VCaP (cell line): Measurements from ENCODE around the gene MOV10L1.
"Not testable (repeated sequence)": the region's sequence is repeated elsewhere in the genome, so short reads cannot be mapped to it uniquely, and the experiment has no call there.

ENCODE experiments used
- H3K27ac ChIP-seq: fragments of 450-650 bp; 2 replicates; pipeline ENCODE4 v1.5.1; 2017
- CTCF ChIP-seq: fragments of 450-650 bp; conservative IDR thresholded peaks from 2 replicates; pipeline ENCODE4 v1.5.1; 2017; ENCODE audit warnings: mild to moderate bottlenecking, moderate library complexity

MOV10L1 gene

GRCh38 chr22:50123119-50123518 is 33.3 kb downstream of the MOV10L1 start:
- H3K27ac ChIP-seq: no peak overlapping the region
- no peak for TF ChIP-seq CTCF

- no peak for TF ChIP-seq CTCF
- no peak overlapping the region for H3K27ac ChIP-seq
These were observed 35.2 kb downstream of the MOV10L1 start for GRCh38 chr22:50125029-50125428.

GRCh38 chr22:50129121-50129736 is 39.4 kb downstream of the MOV10L1 start:
- TF ChIP-seq CTCF: no peak
- 0 out of 2 replicates have a peak overlapping the region, but pooled peaks have one; percentile 20 for H3K27ac ChIP-seq

GRCh38 chr22:50131894-50132293 is 42.1 kb downstream of the MOV10L1 start:
- TF ChIP-seq CTCF: no peak

GRCh38 chr22:50134481-50134880 is 44.7 kb downstream of the MOV10L1 start:
- no peak overlapping the region for H3K27ac ChIP-seq
- no peak for TF ChIP-seq CTCF

More at GRCh38 chr22:50131894-50132293, 42.1 kb downstream of the MOV10L1 start:
- peak overlapping the region; percentile 27 for H3K27ac ChIP-seq

GRCh38 chr22:50136581-50137015 is 46.8 kb downstream of the MOV10L1 start:
- no peak for TF ChIP-seq CTCF
- H3K27ac ChIP-seq: peak overlapping the region; percentile 49

- not testable (repeated sequence) for H3K27ac ChIP-seq
These were observed 47.5 kb downstream of the MOV10L1 start for GRCh38 chr22:50137277-50137676.

GRCh38 chr22:50138041-50138440 is 48.2 kb downstream of the MOV10L1 start:
- no peak for TF ChIP-seq CTCF
- H3K27ac ChIP-seq: no peak overlapping the region
